GM23248 (cell line): ENCODE measurements around the gene SLC4A3.

Experiments used
- EZH2 ChIP-seq: fragments of 200-600 bp; sonication (generic); IDR thresholded peaks from 2 replicates; pipeline ENCODE4 v1.6.1; 2018; ENCODE audit warnings: antibody characterized with exemption, mild to moderate bottlenecking; ENCODE audit not compliant: insufficient read depth, poor library complexity, severe bottlenecking
- EZH2phosphoT487 ChIP-seq: fragments of 200-600 bp; sonication (generic); IDR thresholded peaks from 2 replicates; pipeline ENCODE4 v1.6.1; 2018; ENCODE audit warnings: antibody characterized with exemption, moderate library complexity, mild to moderate bottlenecking, low read depth; ENCODE audit not compliant: insufficient read depth

- no peak for TF ChIP-seq EZH2phosphoT487
- TF ChIP-seq EZH2, result no peak
Measured at GRCh38 chr2:219679571-219679970, 52.1 kb downstream of the SLC4A3 start.
